Brain pericyte (primary cell): ENCODE results near the gene THYN1.

Experiments used
- DNase-seq: peaks from one replicate; pipeline ENCODE4 v3.0.0-alpha.2; 2012; ENCODE audit warnings: low read depth, low spot score

The THYN1 gene

DNA sequence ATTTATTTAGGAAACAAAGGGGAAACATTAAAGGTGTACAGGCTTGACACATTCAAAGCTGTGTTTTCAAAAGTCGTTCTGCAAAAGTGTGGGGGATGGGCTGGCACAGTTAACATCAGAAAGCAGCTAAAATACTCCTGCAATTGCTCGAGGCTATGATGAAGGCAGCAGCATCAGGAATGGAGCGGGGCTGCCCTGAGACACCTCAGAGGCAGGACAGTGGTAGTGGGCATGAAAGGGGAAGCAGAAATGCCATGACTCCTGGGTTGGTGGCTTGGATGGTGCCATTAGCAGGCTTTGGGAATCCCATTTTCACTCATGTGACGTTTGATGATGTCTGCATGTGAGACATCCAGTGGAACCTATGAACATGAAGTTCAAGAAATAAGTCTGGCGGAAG lies 30.0 kb downstream of the THYN1 start:
- DNase-seq: no peak

DNA sequence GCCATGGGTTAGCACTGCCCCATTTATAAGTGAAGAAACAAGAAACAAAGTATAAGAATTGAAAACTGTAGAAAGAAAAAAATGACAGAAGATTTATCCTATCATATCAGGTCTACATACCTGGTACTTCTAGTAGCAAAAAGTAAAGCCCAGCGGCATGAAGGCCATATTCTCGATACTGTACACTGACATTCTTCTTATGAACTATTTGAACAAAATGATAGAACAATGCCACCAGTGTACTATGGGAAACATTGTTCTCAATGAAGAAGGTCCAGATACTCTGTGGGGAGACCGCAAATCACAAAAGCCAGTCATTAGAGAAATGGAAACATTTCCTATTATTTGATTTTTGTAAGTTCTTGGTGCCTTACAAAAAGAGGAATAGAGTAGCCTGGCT lies 36.3 kb downstream of the THYN1 start:
- DNase-seq: no peak

DNA sequence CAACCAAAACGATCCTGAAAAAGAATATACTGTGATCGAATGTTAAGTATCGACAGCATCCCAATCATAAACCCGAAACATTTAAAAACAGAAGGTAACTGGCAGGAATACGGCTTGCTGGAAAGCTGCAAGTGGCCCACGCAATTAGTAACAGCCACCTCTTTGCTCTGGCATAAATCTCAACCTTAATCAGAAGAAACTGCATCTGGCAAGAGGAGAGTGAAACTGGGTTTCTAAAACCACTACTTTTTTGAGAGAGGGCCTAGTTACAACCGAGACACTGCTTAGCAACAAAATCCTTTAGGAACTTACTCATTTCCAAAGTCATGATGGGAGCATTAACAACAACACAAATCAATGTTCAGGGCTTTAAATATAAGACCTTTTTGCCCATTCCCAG lies 37.3 kb downstream of the THYN1 start:
- DNase-seq: no peak

GRCh38 chr11:134207538-134208239 lies 45.5 kb downstream of the THYN1 start:
- no peak for DNase-seq

- DNase-seq: no peak
These were observed 47.0 kb downstream of the THYN1 start for GRCh38 chr11:134206185-134206584.

DNA sequence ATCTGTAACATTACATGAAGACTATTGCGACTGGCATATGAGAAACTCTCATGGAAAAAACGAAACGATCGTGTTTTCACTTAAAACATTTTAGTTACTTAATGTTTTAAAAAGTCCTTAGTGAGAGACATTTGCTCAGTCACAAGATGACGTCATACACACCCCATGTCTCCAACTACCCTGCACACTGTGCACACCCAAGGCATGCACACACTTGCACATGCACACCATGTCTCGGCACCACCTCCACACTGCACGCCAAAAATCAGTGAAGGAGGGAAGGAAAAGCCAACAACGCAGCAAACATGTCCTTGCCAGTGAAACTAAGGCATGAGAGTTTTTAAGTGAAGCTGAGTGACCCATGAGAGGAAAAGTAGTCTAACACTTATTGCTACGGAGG lies 47.4 kb downstream of the THYN1 start:
- DNase-seq: no peak

DNA sequence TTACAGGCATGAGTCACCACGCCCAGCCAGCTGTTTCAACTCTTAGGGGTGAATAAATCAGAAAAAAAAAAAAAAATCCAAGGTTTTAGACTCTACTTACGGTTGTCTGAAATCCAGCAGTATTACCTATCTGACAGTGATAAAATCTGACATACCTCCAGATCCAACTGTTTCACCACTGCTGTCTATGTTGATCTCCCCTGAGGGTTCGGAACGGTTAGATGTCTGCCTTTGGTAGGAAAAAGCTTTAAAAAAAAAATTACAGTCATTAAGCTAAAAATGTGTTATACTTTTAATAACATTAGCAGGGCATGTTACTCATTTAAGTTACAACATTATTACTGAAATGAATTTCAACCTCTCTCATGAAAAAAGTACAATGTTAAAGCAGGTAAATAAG lies 50.5 kb downstream of the THYN1 start:
- no peak for DNase-seq

- DNase-seq: no peak
These were observed 52.5 kb downstream of the THYN1 start for GRCh38 chr11:134200688-134201087.

GRCh38 chr11:134199531-134199930 lies 53.6 kb downstream of the THYN1 start:
- DNase-seq: no peak
